ENCODE results near the gene CHD5.

- TF ChIP-seq CTCF (IDR thresholded peaks at IDR 0.05 in 4 of 5, conservative IDR thresholded peaks at IDR 0.05 in 1 of 5): no peak
- TF ChIP-seq POLR2A (IDR thresholded peaks at IDR 0.05): no peak
Measured at GRCh38 chr1:6225651-6226050, 45.5 kb upstream of the CHD5 start.

All from gastrocnemius medialis (tissue), 4 donors.